SK-N-SH (cell line): ENCODE data around the gene SHISAL1. TPM values are rescaled to one million over a fixed set of nuclear protein-coding genes. Genes with fewer than 3 reads are reported as not detected.

Source experiments
- CTCF ChIA-PET: fragments of 300-600, 350-600 bp; formaldehyde crosslinking; extraction: SDS; loops from one replicate; lab custom pipeline; 2021; lab: Yijun Ruan, JAX
- POLR2A ChIA-PET: fragments of 350-600 bp; sonication (Branson Sonifier 250); formaldehyde crosslinking; extraction: SDS; loops from one replicate; lab custom pipeline; 2020; ENCODE audit warnings: antibody characterized with exemption, inconsistent platforms; lab: Yijun Ruan, JAX
- DNase-seq: peaks from one replicate; pipeline ENCODE4 v3.0.0; 2012
- H2AFZ ChIP-seq: fragments of 200-600 bp; sonication (generic); 2 replicates; pipeline ENCODE4 v1.8.1; 2016; ENCODE audit warnings: antibody characterized with exemption, mild to moderate bottlenecking, low read depth
- H3F3A ChIP-seq: fragments of 200-600 bp; sonication (generic); replicated peaks from 2 replicates; pipeline ENCODE3; 2016; ENCODE audit warnings: antibody characterized with exemption, mild to moderate bottlenecking; ENCODE audit not compliant: insufficient read depth
- H3K27ac ChIP-seq, 2 experiments: fragments of 200-500 bp in 1 of 2; fragments of 200-600 bp in 1 of 2; sonication (Bioruptor generic) in 1 of 2; sonication (generic), shearing (Covaris generic) in 1 of 2; 2 replicates each; pipeline versions ENCODE4 v1.5.1 to v1.6.1; 2014 to 2016; ENCODE audit warnings: low read depth in 2 of 2, inconsistent platforms in 1 of 2, low read length in 1 of 2, mild to moderate bottlenecking in 1 of 2, mixed read lengths in 1 of 2
- H3K27me3 ChIP-seq: fragments of 200-600 bp; sonication (generic), shearing (Covaris generic); 2 replicates; pipeline ENCODE4 v1.6.1; 2016; ENCODE audit warnings: mixed run types; ENCODE audit not compliant: insufficient read depth
- H3K36me3 ChIP-seq, 2 experiments: fragments of 200-500 bp in 1 of 2; fragments of 200-600 bp in 1 of 2; sonication (Bioruptor generic) in 1 of 2; sonication (generic) in 1 of 2; replicated peaks in 1 of 2; 2 replicates each; pipeline versions ENCODE3 to v1.5.1; 2014 to 2016; ENCODE audit warnings: low read length in 1 of 2, mild to moderate bottlenecking in 1 of 2; ENCODE audit not compliant: insufficient read depth in 2 of 2, control insufficient read depth in 1 of 2
- H3K4me1 ChIP-seq, 2 experiments: fragments of 200-500 bp in 1 of 2; fragments of 200-600 bp in 1 of 2; sonication (Bioruptor generic) in 1 of 2; sonication (generic), shearing (Covaris generic) in 1 of 2; 2 replicates each; pipeline versions ENCODE4 v1.5.1 to v1.6.1; 2014 to 2016; ENCODE audit warnings: low read depth in 1 of 2, low read length in 1 of 2, mixed run types in 1 of 2; ENCODE audit not compliant: insufficient read depth in 2 of 2, control insufficient read depth in 1 of 2
- H3K4me2 ChIP-seq: fragments of 200-600 bp; sonication (generic), shearing (Covaris generic); 2 replicates; pipeline ENCODE4 v1.6.1; 2017; ENCODE audit warnings: mixed run types
- H3K4me3 ChIP-seq, 2 experiments: fragments of 200-500 bp in 1 of 2; fragments of 200-600 bp in 1 of 2; sonication (Bioruptor generic) in 1 of 2; sonication (generic), shearing (Covaris generic) in 1 of 2; 2 replicates each; pipeline versions ENCODE4 v1.5.1 to v1.8.1; 2014 to 2016; ENCODE audit warnings: low read depth in 2 of 2, inconsistent platforms in 1 of 2, low read length in 1 of 2, mild to moderate bottlenecking in 1 of 2, mixed read lengths in 1 of 2, moderate library complexity in 1 of 2
- H3K79me2 ChIP-seq: fragments of 200-600 bp; sonication (generic); 2 replicates; pipeline ENCODE4 v1.8.1; 2017; ENCODE audit warnings: mild to moderate bottlenecking; ENCODE audit not compliant: insufficient read depth
- H3K9ac ChIP-seq: fragments of 200-600 bp; sonication (generic); 2 replicates; pipeline ENCODE4 v1.6.1; 2017; ENCODE audit warnings: mixed run types
- H3K9me2 ChIP-seq: fragments of 200-600 bp; sonication (generic); 2 replicates; pipeline ENCODE4 v1.6.1; 2017; ENCODE audit warnings: mixed run types
- H3K9me3 ChIP-seq: fragments of 200-600 bp; sonication (generic); 2 replicates; pipeline ENCODE4 v1.6.1; 2017; ENCODE audit warnings: mixed run types, mild to moderate bottlenecking, moderate library complexity
- H4K20me1 ChIP-seq: fragments of 200-600 bp; sonication (generic); 2 replicates; pipeline ENCODE4 v1.6.1; 2017; ENCODE audit warnings: mild to moderate bottlenecking, mixed run types; ENCODE audit not compliant: insufficient read depth
- CTCF ChIP-seq: fragments of 200-600 bp; sonication (generic); IDR thresholded peaks from 2 replicates; pipeline ENCODE4 v1.6.1; 2017; ENCODE audit warnings: antibody characterized with exemption, mild to moderate bottlenecking, moderate library complexity
- FOSL2 ChIP-seq: IDR thresholded peaks from 2 replicates; pipeline ENCODE4 v1.4.0; 2012; ENCODE audit warnings: low read depth, mild to moderate bottlenecking, moderate library complexity, borderline replicate concordance
- FOXJ3 ChIP-seq: sonication (generic); formaldehyde crosslinking; IDR thresholded peaks from 2 replicates; pipeline ENCODE4 v1.5.1; 2020; ENCODE audit warnings: mild to moderate bottlenecking, missing genetic modification reagents
- FOXM1 ChIP-seq: IDR thresholded peaks from 2 replicates; pipeline ENCODE4 v1.4.0; 2012; ENCODE audit warnings: low read depth, mild to moderate bottlenecking
- GABPA ChIP-seq: IDR thresholded peaks from 2 replicates; pipeline ENCODE4 v1.4.0; 2012; ENCODE audit warnings: low read depth, mild to moderate bottlenecking
- JUND ChIP-seq: IDR thresholded peaks from 2 replicates; pipeline ENCODE4 v1.4.0; 2012
- NRF1 ChIP-seq: IDR thresholded peaks from 2 replicates; pipeline ENCODE4 v1.6.1; 2012; ENCODE audit warnings: low read depth, mild to moderate bottlenecking, low read length
- RAD21 ChIP-seq: IDR thresholded peaks from 2 replicates; pipeline ENCODE4 v1.6.1; 2012; ENCODE audit warnings: mild to moderate bottlenecking, low read length
- RCOR1 ChIP-seq: fragments of 150-350 bp; IDR thresholded peaks from 2 replicates; pipeline ENCODE4 v1.6.1; 2017; ENCODE audit warnings: antibody characterized with exemption, low read length
- RXRA ChIP-seq: IDR thresholded peaks from 2 replicates; pipeline ENCODE4 v1.4.0; 2012; ENCODE audit warnings: low read depth, mild to moderate bottlenecking, borderline replicate concordance
- TEAD4 ChIP-seq: IDR thresholded peaks from 2 replicates; pipeline ENCODE4 v1.4.0; 2012; ENCODE audit warnings: mild to moderate bottlenecking, borderline replicate concordance; ENCODE audit not compliant: insufficient read depth
- ZBTB33 ChIP-seq: IDR thresholded peaks from 2 replicates; pipeline ENCODE4 v1.4.0; 2012; ENCODE audit warnings: low read depth, borderline replicate concordance
- WGBS: methylation state at CpG from one replicate; pipeline ENCODE4 v1.1.6; 2017; ENCODE audit warnings: low lambda C conversion rate; 5-methylcytosine and 5-hydroxymethylcytosine counted together
- polyA plus RNA-seq, 3 experiments: library from polyadenylated mRNA; depleted of rRNA; stranded (reverse); fragments of >200 nt; gene quantifications; 2 replicates each; pipeline ENCODE4 v1.2.3, GENCODE V29; 2012

SHISAL1 gene
- polyA plus RNA-seq, 1 of the 3 experiments (the other 2 are of a cell fraction), result 0.10 TPM

GRCh38 chr22:44358709-44359440, 46.1 kb upstream of the SHISAL1 start (continued):
- TF ChIP-seq GABPA, result no peak

GRCh38 chr22:44357966-44358465, 45.3 kb upstream of the SHISAL1 start:
- no peak overlapping the region for H3K4me2 ChIP-seq
- POLR2A ChIA-PET, result no interaction called here
- TF ChIP-seq RAD21 (no peak), FOXJ3 (CRISPR knock-in tag) (no peak), NRF1 (no peak), RXRA (no peak), TEAD4 (no peak), ZBTB33 (no peak), RCOR1 (no peak), FOSL2 (no peak), JUND (no peak), CTCF (no peak), FOXM1 (no peak)
- TF ChIP-seq, all 33 proteins: peak for 0
- no peak for DNase-seq
- H3F3A ChIP-seq, result peaks cover 7% of the 10 kb centered on the region
- no peaks in the 10 kb centered on the region for H3K9me2 ChIP-seq
- H3K9ac ChIP-seq, result no peak overlapping the region
- H3K27ac ChIP-seq, result no peak overlapping the region
- H3K4me3 ChIP-seq, result no peak overlapping the region
- no peaks in the 10 kb centered on the region for H3K79me2 ChIP-seq
- H2AFZ ChIP-seq, result no peak overlapping the region
- H3K36me3 ChIP-seq, result no peaks in the 10 kb centered on the region
- no peaks in the 10 kb centered on the region for H3K27me3 ChIP-seq
- H4K20me1 ChIP-seq, result no peaks in the 10 kb centered on the region
- H3K4me1 ChIP-seq, result peaks cover 2 to 13% of the 10 kb centered on the region in 2 experiments; a peak in 1 of 4 replicates
- 87% methylated on average over 18 of the region's 19 CpGs for WGBS
- no peaks in the 10 kb centered on the region for H3K9me3 ChIP-seq
- CTCF ChIA-PET, result interaction anchor here (0.8 to 1.2 kb wide), 3 partner anchors 60 to 277 kb away, joined by 3 read pairs; no protein-coding TSS in a partner anchor
